HAP-1 (cell line): ENCODE measurements around the gene PPM1N.
A peak's percentile ranks its signal among the peaks of the same experiment; 100 is the strongest.

Experiments used
- DNase-seq, 2 experiments: peaks; one replicate each; pipeline ENCODE4 v3.0.0-alpha.2; 2016 to 2020; ENCODE audit warnings: low spot score in 2 of 2
- H3K27me3 ChIP-seq: fragments of 250-450 bp; sonication (Bioruptor Pico); 2 replicates; pipeline ENCODE4 v1.5.1; 2020; ENCODE audit warnings: low read depth, mild to moderate bottlenecking, moderate library complexity
- H3K36me3 ChIP-seq: fragments of 250-450 bp; sonication (Bioruptor Pico); replicated peaks from 2 replicates; pipeline ENCODE4 v1.5.1; 2020; ENCODE audit warnings: mild to moderate bottlenecking
- H3K4me1 ChIP-seq: fragments of 250-450 bp; sonication (Bioruptor Pico); 2 replicates; pipeline ENCODE4 v1.5.1; 2020; ENCODE audit warnings: mild to moderate bottlenecking
- H3K4me3 ChIP-seq: fragments of 250-450 bp; sonication (Bioruptor Pico); 2 replicates; pipeline ENCODE4 v1.5.1; 2020; ENCODE audit warnings: mild to moderate bottlenecking, moderate library complexity
- H3K9me3 ChIP-seq: fragments of 250-450 bp; sonication (Bioruptor Pico); 2 replicates; pipeline ENCODE4 v1.5.1; 2020; ENCODE audit warnings: mild to moderate bottlenecking, moderate library complexity
- in situ Hi-C: fragments of 300-500 bp; cut with MboI; formaldehyde crosslinking; loops from 3 replicates; pipeline ENCODE4 v1.14.3; 2020; ENCODE audit warnings: low sequenced_read_pairs, inconsistent platforms, mixed read lengths

Gene PPM1N

DNA sequence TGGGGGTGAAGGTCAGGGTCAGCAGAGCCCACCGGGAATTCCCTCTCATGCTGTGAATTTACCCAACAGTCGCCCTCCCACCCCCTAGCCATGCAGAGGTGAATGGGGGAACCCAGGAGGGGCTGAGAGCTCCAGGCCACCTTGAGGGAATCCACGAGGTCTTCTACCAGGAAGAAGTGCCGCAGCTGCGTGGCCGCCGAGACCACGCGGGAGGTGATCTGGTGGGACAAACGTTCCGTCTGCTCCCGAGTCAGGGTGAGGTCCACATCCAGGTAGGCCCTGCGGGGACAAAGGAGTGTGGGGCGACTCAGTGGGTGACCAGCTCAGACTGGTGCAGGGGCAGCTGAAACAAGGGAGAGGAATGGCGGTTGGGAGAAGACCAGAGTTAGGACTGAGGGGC, 9.5 kb upstream of the PPM1N start:
- H3K4me3 ChIP-seq = no peak overlapping the region
- no peaks in the 10 kb centered on the region for H3K9me3 ChIP-seq
- no peaks in the 10 kb centered on the region for H3K36me3 ChIP-seq
- in situ Hi-C loops = no loop called here
- H3K27me3 ChIP-seq = no peaks in the 10 kb centered on the region
- peaks cover 5% of the 10 kb centered on the region for H3K4me1 ChIP-seq
- DNase-seq = no peak

GRCh38 chr19:45489216-45489855, 8.9 kb upstream of the PPM1N start:
- Histone ChIP-seq H3K9me3 (no peaks in the 10 kb centered on the region), H3K4me1 (peaks cover 7% of the 10 kb centered on the region), H3K36me3 (no peaks in the 10 kb centered on the region), H3K27me3 (no peaks in the 10 kb centered on the region), H3K4me3 (no peak overlapping the region)
- no peak for DNase-seq
- in situ Hi-C loops = no loop called here

GRCh38 chr19:45492137-45492626, 6.1 kb upstream of the PPM1N start:
- Histone ChIP-seq H3K27me3 (no peaks in the 10 kb centered on the region; the same call in 1 of the 2 replicates), H3K4me3 (peak overlapping the region; percentile 44), H3K36me3 (no peaks in the 10 kb centered on the region), H3K9me3 (no peaks in the 10 kb centered on the region), H3K4me1 (peaks cover 7% of the 10 kb centered on the region)
- no peak for DNase-seq
- in situ Hi-C loops = no loop called here

DNA sequence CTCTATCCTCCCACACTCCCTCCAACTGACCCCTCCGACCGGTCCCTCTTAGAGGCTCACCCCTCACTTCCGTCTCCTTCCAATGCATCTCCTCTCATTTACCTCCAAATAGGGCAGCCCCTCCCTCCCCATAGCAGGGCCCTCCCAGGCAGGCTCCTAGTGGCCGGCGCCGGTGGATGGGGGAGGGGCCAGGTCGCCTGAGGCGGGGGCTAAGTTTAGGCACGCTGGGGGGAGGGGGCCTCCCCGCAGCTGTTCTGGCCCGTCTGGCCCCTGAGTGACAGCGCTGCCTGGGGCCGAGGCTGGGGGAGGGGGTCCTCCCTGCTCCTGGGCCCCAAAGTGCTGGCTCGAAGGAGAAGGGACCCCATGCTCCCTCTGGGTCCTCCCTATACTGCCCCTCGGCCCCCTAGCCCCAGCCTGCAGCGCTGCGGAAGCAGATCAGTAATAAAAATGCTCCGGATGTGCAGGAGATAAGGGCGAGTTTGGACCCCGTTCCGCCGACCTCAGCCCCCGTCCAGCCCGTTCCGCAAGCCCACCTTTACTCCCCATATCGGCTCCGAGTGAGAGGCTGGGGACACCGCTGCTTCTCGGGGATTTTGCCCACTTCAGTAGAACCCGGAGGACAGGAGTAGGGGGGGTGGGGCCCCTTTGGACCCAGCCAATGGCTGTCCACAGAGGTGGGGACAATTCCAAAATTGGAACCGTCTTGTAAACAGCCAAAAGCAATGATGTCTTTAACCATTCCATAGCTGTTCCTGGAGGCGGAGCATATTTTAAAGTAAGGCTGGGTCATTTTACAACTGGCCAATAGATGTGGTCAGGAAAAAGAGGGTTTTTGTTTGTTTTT, 5.4 kb upstream of the PPM1N start:
- in situ Hi-C loops = no loop called here
- H3K9me3 ChIP-seq = no peaks in the 10 kb centered on the region
- DNase-seq = peak; percentile 88 to 91
- H3K4me1 ChIP-seq = peaks cover 12% of the 10 kb centered on the region
- H3K27me3 ChIP-seq = no peaks in the 10 kb centered on the region; the same call in 1 of the 2 replicates
- H3K36me3 ChIP-seq = no peaks in the 10 kb centered on the region
- peak overlapping the region; percentile 44 for H3K4me3 ChIP-seq

DNA sequence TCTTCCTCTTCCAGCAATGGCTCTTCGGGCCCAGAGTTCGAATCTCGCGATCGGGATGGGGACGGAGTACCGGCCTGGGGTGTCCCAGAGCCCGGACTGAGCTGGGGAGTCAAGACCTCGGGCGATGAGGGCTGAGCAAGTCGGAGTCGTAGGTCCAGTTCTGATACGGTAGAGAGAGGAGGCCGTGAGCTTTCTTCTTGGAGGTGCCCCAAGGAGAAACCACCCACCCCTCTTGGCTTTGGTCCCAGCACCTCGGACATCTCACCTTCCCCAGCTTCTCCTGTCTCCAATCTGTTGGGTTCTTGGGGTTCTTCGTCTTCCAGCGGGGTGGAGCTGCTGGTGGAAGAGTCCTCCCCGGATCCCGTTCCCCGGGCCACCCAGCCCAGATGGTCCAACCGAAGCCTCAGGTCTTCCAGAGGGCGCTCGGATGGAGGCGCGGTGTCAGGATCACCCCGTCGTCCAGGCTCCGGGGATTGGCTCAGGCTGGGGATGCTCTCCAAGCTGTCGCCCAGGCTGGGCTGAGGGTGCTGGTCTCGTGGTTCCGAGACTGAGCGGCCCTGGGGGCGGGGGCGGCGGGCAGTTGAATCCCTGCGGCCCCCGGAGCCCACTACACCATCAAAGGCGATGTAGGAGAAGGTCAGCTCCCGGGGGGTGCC, 3.9 kb upstream of the PPM1N start:
- Histone ChIP-seq H3K4me3 (no peak overlapping the region), H3K27me3 (no peaks in the 10 kb centered on the region; the same call in 1 of the 2 replicates), H3K9me3 (no peaks in the 10 kb centered on the region), H3K36me3 (no peaks in the 10 kb centered on the region), H3K4me1 (peaks cover 14% of the 10 kb centered on the region)
- no peak for DNase-seq
- in situ Hi-C loops = no loop called here

DNA sequence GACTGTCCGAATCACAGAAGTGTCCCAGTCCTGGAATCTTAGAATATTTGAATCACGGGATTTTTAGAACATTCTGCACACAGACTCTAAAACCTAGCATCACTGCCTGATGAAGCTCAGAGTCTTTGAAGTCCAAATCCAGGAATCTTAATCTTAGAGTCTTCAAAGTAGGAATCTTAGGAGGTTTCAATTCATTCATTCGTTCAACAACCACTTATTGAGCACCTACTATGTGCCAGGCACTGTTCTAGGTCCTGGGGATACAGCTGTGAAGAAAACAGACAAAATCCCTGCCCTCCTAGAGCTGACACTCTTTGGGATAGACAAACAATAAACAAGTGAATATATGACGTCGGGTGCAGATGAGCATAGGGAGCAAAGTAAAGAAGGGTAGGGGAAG, 3.1 kb upstream of the PPM1N start:
- in situ Hi-C loops = no loop called here
- Histone ChIP-seq H3K4me3 (no peak overlapping the region), H3K4me1 (peaks cover 14% of the 10 kb centered on the region), H3K27me3 (no peaks in the 10 kb centered on the region; the same call in 1 of the 2 replicates), H3K36me3 (no peaks in the 10 kb centered on the region), H3K9me3 (no peaks in the 10 kb centered on the region)
- DNase-seq = no peak

DNA sequence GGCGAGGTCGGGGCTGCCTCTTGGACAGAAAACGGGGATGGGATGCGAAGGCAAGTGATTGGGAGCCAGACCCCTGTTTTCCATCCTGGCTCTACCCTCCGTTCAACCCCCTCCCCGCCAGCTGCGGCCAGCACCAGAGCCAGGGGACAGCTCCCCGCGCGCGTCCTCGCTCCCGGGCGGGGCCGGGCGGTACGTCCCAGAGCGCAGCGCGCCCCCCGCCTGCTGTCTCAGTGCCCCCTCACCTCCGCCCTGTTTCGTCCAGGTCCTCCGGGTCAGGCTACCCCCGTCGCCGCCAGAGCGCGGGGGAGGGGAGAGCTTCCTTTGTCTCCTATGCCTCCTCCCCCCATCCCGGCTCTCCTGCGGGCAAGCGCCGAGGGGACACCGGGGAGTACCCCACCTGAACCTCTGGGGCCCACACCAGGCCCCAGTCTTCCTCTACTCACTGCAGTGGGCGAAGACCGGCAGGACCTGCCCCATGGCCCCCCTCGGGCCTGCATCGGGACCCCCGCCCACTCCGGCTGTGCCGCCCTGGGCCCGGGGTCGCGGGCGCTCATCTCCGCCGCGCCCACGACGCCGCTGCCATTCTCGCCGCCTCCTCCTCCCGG, 1.8 kb upstream of the PPM1N start:
- DNase-seq = peak in 1 of 2 experiments; percentile 73
- Histone ChIP-seq H3K36me3 (no peaks in the 10 kb centered on the region), H3K4me3 (peak overlapping the region; percentile 56), H3K27me3 (no peaks in the 10 kb centered on the region; the same call in 1 of the 2 replicates), H3K9me3 (no peaks in the 10 kb centered on the region), H3K4me1 (peaks cover 18% of the 10 kb centered on the region)
- in situ Hi-C loops = no loop called here

GRCh38 chr19:45497791-45498190, 452 bp upstream of the PPM1N start:
- Histone ChIP-seq H3K4me3 (no peak overlapping the region), H3K4me1 (peaks cover 21% of the 10 kb centered on the region)
- no peak for DNase-seq

GRCh38 chr19:45499196-45500180, 1.2 kb downstream of the PPM1N start:
- Histone ChIP-seq H3K36me3 (no peaks in the 10 kb centered on the region), H3K27me3 (no peaks in the 10 kb centered on the region; the same call in 1 of the 2 replicates), H3K4me1 (peaks cover 18% of the 10 kb centered on the region), H3K9me3 (no peaks in the 10 kb centered on the region), H3K4me3 (no peak overlapping the region)
- peak; percentile 45 to 78 for DNase-seq
- in situ Hi-C loops = no loop called here

More at GRCh38 chr19:45497791-45498190, 452 bp upstream of the PPM1N start:
- in situ Hi-C loops = no loop called here
- Histone ChIP-seq H3K36me3 (no peaks in the 10 kb centered on the region), H3K9me3 (no peaks in the 10 kb centered on the region), H3K27me3 (no peaks in the 10 kb centered on the region; the same call in 1 of the 2 replicates)

GRCh38 chr19:45500918-45501729, 2.9 kb downstream of the PPM1N start:
- no peaks in the 10 kb centered on the region for H3K9me3 ChIP-seq

GRCh38 chr19:45501730-45502014, 3.4 kb downstream of the PPM1N start:
- Histone ChIP-seq H3K4me1 (peaks cover 18% of the 10 kb centered on the region), H3K36me3 (no peaks in the 10 kb centered on the region), H3K4me3 (no peak overlapping the region), H3K27me3 (no peaks in the 10 kb centered on the region), H3K9me3 (no peaks in the 10 kb centered on the region)
- no peak for DNase-seq
- in situ Hi-C loops = no loop called here

More at GRCh38 chr19:45500918-45501729, 2.9 kb downstream of the PPM1N start:
- in situ Hi-C loops = no loop called here
- Histone ChIP-seq H3K27me3 (no peaks in the 10 kb centered on the region), H3K36me3 (no peaks in the 10 kb centered on the region), H3K4me1 (peaks cover 18% of the 10 kb centered on the region), H3K4me3 (no peak overlapping the region)
- DNase-seq = no peak

DNA sequence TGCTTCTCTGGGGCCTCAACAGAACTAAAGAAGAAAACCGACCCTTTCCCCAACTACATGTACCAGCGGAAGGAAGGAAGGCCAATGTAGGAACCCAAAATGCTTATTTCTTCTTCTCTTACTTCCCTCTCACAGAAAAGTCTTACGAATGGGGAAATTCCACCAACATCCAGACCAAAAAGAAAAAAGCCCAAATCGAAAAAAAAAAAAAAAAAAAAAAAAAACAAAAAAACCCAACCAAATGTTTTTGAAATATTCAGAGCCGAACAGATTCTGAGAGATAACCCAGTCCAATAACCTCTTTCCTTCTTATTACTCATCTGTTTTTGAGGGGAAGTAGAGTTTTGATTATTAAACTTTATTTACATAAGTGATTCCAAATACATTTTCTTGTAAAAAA, 3.9 kb downstream of the PPM1N start:
- no peaks in the 10 kb centered on the region for H3K9me3 ChIP-seq
- no peaks in the 10 kb centered on the region for H3K36me3 ChIP-seq
- in situ Hi-C loops = no loop called here
- peaks cover 21% of the 10 kb centered on the region for H3K4me1 ChIP-seq
- no peak overlapping the region for H3K4me3 ChIP-seq
- DNase-seq = no peak
- no peaks in the 10 kb centered on the region for H3K27me3 ChIP-seq
